ENCODE data around the gene KLHL25.

- no peak for TF ChIP-seq BORCS8-MEF2B (CRISPR knock-in tag; IDR thresholded peaks at IDR 0.05)
- no peak for TF ChIP-seq ZNF3 (CRISPR knock-in tag; IDR thresholded peaks at IDR 0.05)
- no peak for TF ChIP-seq ELF1 (CRISPR knock-in tag; IDR thresholded peaks at IDR 0.05)
Observed at GRCh38 chr15:85772668-85773067, 22.1 kb downstream of the KLHL25 start.

All from HepG2 (cell line).